Hepatocyte (in vitro differentiated cells): ENCODE results near the gene PREX1.

Source experiments
- EZH2 ChIP-seq: fragments of 200-600 bp; sonication (generic); IDR thresholded peaks from 2 replicates; pipeline ENCODE4 v1.6.1; 2016; ENCODE audit warnings: antibody characterized with exemption, mild to moderate bottlenecking, borderline replicate concordance
- EZH2phosphoT487 ChIP-seq: fragments of 200-600 bp; sonication (generic); IDR thresholded peaks from one replicate; pipeline ENCODE4 v1.6.1; 2018; ENCODE audit warnings: antibody characterized with exemption, mild to moderate bottlenecking, low read depth, moderate library complexity; ENCODE audit not compliant: unreplicated experiment, severe bottlenecking
- TF ChIP-seq, protein P1 (sequence below): fragments of 200-600 bp; sonication (generic); IDR thresholded peaks from 2 replicates; pipeline ENCODE4 v1.5.1; 2016; ENCODE audit warnings: antibody characterized with exemption, mild to moderate bottlenecking; ENCODE audit not compliant: poor library complexity

GRCh38 chr20:48672324-48672723 lies 155.5 kb downstream of the PREX1 start:
- TF ChIP-seq EZH2phosphoT487, result no peak
- TF ChIP-seq, protein P1, sequence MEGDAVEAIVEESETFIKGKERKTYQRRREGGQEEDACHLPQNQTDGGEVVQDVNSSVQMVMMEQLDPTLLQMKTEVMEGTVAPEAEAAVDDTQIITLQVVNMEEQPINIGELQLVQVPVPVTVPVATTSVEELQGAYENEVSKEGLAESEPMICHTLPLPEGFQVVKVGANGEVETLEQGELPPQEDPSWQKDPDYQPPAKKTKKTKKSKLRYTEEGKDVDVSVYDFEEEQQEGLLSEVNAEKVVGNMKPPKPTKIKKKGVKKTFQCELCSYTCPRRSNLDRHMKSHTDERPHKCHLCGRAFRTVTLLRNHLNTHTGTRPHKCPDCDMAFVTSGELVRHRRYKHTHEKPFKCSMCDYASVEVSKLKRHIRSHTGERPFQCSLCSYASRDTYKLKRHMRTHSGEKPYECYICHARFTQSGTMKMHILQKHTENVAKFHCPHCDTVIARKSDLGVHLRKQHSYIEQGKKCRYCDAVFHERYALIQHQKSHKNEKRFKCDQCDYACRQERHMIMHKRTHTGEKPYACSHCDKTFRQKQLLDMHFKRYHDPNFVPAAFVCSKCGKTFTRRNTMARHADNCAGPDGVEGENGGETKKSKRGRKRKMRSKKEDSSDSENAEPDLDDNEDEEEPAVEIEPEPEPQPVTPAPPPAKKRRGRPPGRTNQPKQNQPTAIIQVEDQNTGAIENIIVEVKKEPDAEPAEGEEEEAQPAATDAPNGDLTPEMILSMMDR, result no peak
- TF ChIP-seq EZH2, result no peak
